ENCODE results near the gene MPRIP.

Gene MPRIP

GRCh38 chr17:17091856-17092756, 49.8 kb downstream of the MPRIP start:
- H3K27ac ChIP-seq (ENCODE audit: low read depth, low read length), result no peak overlapping the region; the same call in 1 of the 2 replicates
- H3K9ac ChIP-seq (ENCODE audit: low read length), result no peak overlapping the region
- H3K9me3 ChIP-seq (ENCODE audit: control insufficient read depth, insufficient read depth, low read depth, low read length), result no peaks in the 10 kb centered on the region
- peaks cover 15% of the 10 kb centered on the region for H3K36me3 ChIP-seq (ENCODE audit: control insufficient read depth, insufficient read depth, low read length)
- H3K4me1 ChIP-seq (ENCODE audit: control insufficient read depth, insufficient read depth, low read length), result peaks cover 47% of the 10 kb centered on the region
- H3K4me3 ChIP-seq (ENCODE audit: low read depth, low read length), result no peak overlapping the region
- H3K27me3 ChIP-seq (ENCODE audit: control insufficient read depth, insufficient read depth, low read length), result no peaks in the 10 kb centered on the region

- Histone ChIP-seq H3K4me1 (ENCODE audit: control insufficient read depth, insufficient read depth, low read length) (peaks cover 50% of the 10 kb centered on the region), H3K36me3 (ENCODE audit: control insufficient read depth, insufficient read depth, low read length) (peaks cover 4% of the 10 kb centered on the region; the same call in 1 of the 2 replicates), H3K9ac (ENCODE audit: low read length) (no peak overlapping the region), H3K27me3 (ENCODE audit: control insufficient read depth, insufficient read depth, low read length) (no peaks in the 10 kb centered on the region), H3K27ac (ENCODE audit: low read depth, low read length) (no peak overlapping the region), H3K9me3 (ENCODE audit: control insufficient read depth, insufficient read depth, low read depth, low read length) (no peaks in the 10 kb centered on the region), H3K4me3 (ENCODE audit: low read depth, low read length) (no peak overlapping the region)
These were observed 51.5 kb downstream of the MPRIP start for GRCh38 chr17:17093764-17094163.

GRCh38 chr17:17096438-17097178, 54.4 kb downstream of the MPRIP start:
- H3K4me1 ChIP-seq (ENCODE audit: control insufficient read depth, insufficient read depth, low read length), result peaks cover 50% of the 10 kb centered on the region
- no peak overlapping the region for H3K9ac ChIP-seq (ENCODE audit: low read length)
- no peaks in the 10 kb centered on the region for H3K27me3 ChIP-seq (ENCODE audit: control insufficient read depth, insufficient read depth, low read length)
- H3K36me3 ChIP-seq (ENCODE audit: control insufficient read depth, insufficient read depth, low read length), result no peaks in the 10 kb centered on the region
- H3K4me3 ChIP-seq (ENCODE audit: low read depth, low read length), result no peak overlapping the region
- H3K27ac ChIP-seq (ENCODE audit: low read depth, low read length), result no peak overlapping the region
- no peaks in the 10 kb centered on the region for H3K9me3 ChIP-seq (ENCODE audit: control insufficient read depth, insufficient read depth, low read depth, low read length)

- Histone ChIP-seq H3K9ac (ENCODE audit: low read length) (no peak overlapping the region), H3K27me3 (ENCODE audit: control insufficient read depth, insufficient read depth, low read length) (no peaks in the 10 kb centered on the region), H3K27ac (ENCODE audit: low read depth, low read length) (no peak overlapping the region), H3K9me3 (ENCODE audit: control insufficient read depth, insufficient read depth, low read depth, low read length) (no peaks in the 10 kb centered on the region), H3K4me1 (ENCODE audit: control insufficient read depth, insufficient read depth, low read length) (peaks cover 41% of the 10 kb centered on the region), H3K36me3 (ENCODE audit: control insufficient read depth, insufficient read depth, low read length) (no peaks in the 10 kb centered on the region), H3K4me3 (ENCODE audit: low read depth, low read length) (no peak overlapping the region)
These were observed 55.6 kb downstream of the MPRIP start for GRCh38 chr17:17097763-17098345.

- Histone ChIP-seq H3K4me1 (ENCODE audit: control insufficient read depth, insufficient read depth, low read length) (peaks cover 40% of the 10 kb centered on the region), H3K36me3 (ENCODE audit: control insufficient read depth, insufficient read depth, low read length) (no peaks in the 10 kb centered on the region), H3K27me3 (ENCODE audit: control insufficient read depth, insufficient read depth, low read length) (no peaks in the 10 kb centered on the region), H3K27ac (ENCODE audit: low read depth, low read length) (no peak overlapping the region), H3K4me3 (ENCODE audit: low read depth, low read length) (no peak overlapping the region), H3K9me3 (ENCODE audit: control insufficient read depth, insufficient read depth, low read depth, low read length) (no peaks in the 10 kb centered on the region), H3K9ac (ENCODE audit: low read length) (no peak overlapping the region)
These were observed 56.4 kb downstream of the MPRIP start for GRCh38 chr17:17098551-17099179.

GRCh38 chr17:17102176-17102575, 59.9 kb downstream of the MPRIP start:
- no peak overlapping the region for H3K9ac ChIP-seq (ENCODE audit: low read length)
- H3K9me3 ChIP-seq (ENCODE audit: control insufficient read depth, insufficient read depth, low read depth, low read length), result no peaks in the 10 kb centered on the region
- H3K36me3 ChIP-seq (ENCODE audit: control insufficient read depth, insufficient read depth, low read length), result peaks cover 4% of the 10 kb centered on the region; the same call in 1 of the 2 replicates
- H3K27me3 ChIP-seq (ENCODE audit: control insufficient read depth, insufficient read depth, low read length), result no peaks in the 10 kb centered on the region
- H3K27ac ChIP-seq (ENCODE audit: low read depth, low read length), result no peak overlapping the region
- H3K4me1 ChIP-seq (ENCODE audit: control insufficient read depth, insufficient read depth, low read length), result 0 out of 2 replicates have a peak, but pooled peaks cover 7% of the 10 kb centered on the region
- no peak overlapping the region for H3K4me3 ChIP-seq (ENCODE audit: low read depth, low read length)

- Histone ChIP-seq H3K27ac (ENCODE audit: low read depth, low read length) (no peak overlapping the region), H3K9me3 (ENCODE audit: control insufficient read depth, insufficient read depth, low read depth, low read length) (no peaks in the 10 kb centered on the region), H3K4me3 (ENCODE audit: low read depth, low read length) (no peak overlapping the region), H3K4me1 (ENCODE audit: control insufficient read depth, insufficient read depth, low read length) (peaks cover 7% of the 10 kb centered on the region; the same call in 1 of the 2 replicates), H3K9ac (ENCODE audit: low read length) (no peak overlapping the region), H3K36me3 (ENCODE audit: control insufficient read depth, insufficient read depth, low read length) (peaks cover 4% of the 10 kb centered on the region; the same call in 1 of the 2 replicates), H3K27me3 (ENCODE audit: control insufficient read depth, insufficient read depth, low read length) (no peaks in the 10 kb centered on the region)
These were observed 60.9 kb downstream of the MPRIP start for GRCh38 chr17:17103160-17103559.

- no peak overlapping the region for H3K4me3 ChIP-seq (ENCODE audit: low read depth, low read length)
- H3K36me3 ChIP-seq (ENCODE audit: control insufficient read depth, insufficient read depth, low read length), result peaks cover 4% of the 10 kb centered on the region; the same call in 1 of the 2 replicates
- no peak overlapping the region for H3K27ac ChIP-seq (ENCODE audit: low read depth, low read length)
- peaks cover 4% of the 10 kb centered on the region; the same call in 1 of the 2 replicates for H3K4me1 ChIP-seq (ENCODE audit: control insufficient read depth, insufficient read depth, low read length)
- no peaks in the 10 kb centered on the region for H3K27me3 ChIP-seq (ENCODE audit: control insufficient read depth, insufficient read depth, low read length)
- no peak overlapping the region for H3K9ac ChIP-seq (ENCODE audit: low read length)
- H3K9me3 ChIP-seq (ENCODE audit: control insufficient read depth, insufficient read depth, low read depth, low read length), result no peaks in the 10 kb centered on the region
These were observed 61.8 kb downstream of the MPRIP start for GRCh38 chr17:17104036-17104435.

- Histone ChIP-seq H3K9me3 (ENCODE audit: control insufficient read depth, insufficient read depth, low read depth, low read length) (no peaks in the 10 kb centered on the region), H3K4me3 (ENCODE audit: low read depth, low read length) (no peak overlapping the region), H3K36me3 (ENCODE audit: control insufficient read depth, insufficient read depth, low read length) (peaks cover 4% of the 10 kb centered on the region; the same call in 1 of the 2 replicates), H3K9ac (ENCODE audit: low read length) (no peak overlapping the region), H3K27me3 (ENCODE audit: control insufficient read depth, insufficient read depth, low read length) (no peaks in the 10 kb centered on the region), H3K27ac (ENCODE audit: low read depth, low read length) (no peak overlapping the region), H3K4me1 (ENCODE audit: control insufficient read depth, insufficient read depth, low read length) (peaks cover 4% of the 10 kb centered on the region; the same call in 1 of the 2 replicates)
These were observed 62.2 kb downstream of the MPRIP start for GRCh38 chr17:17104494-17104893.

GRCh38 chr17:17105976-17106375, 63.7 kb downstream of the MPRIP start:
- H3K9ac ChIP-seq (ENCODE audit: low read length), result no peak overlapping the region

More at GRCh38 chr17:17105976-17106375, 63.7 kb downstream of the MPRIP start:
- H3K4me1 ChIP-seq (ENCODE audit: control insufficient read depth, insufficient read depth, low read length), result peaks cover 4% of the 10 kb centered on the region; the same call in 1 of the 2 replicates
- H3K4me3 ChIP-seq (ENCODE audit: low read depth, low read length), result no peak overlapping the region
- no peak overlapping the region for H3K27ac ChIP-seq (ENCODE audit: low read depth, low read length)
- H3K9me3 ChIP-seq (ENCODE audit: control insufficient read depth, insufficient read depth, low read depth, low read length), result no peaks in the 10 kb centered on the region
- H3K36me3 ChIP-seq (ENCODE audit: control insufficient read depth, insufficient read depth, low read length), result peaks cover 4% of the 10 kb centered on the region; the same call in 1 of the 2 replicates
- H3K27me3 ChIP-seq (ENCODE audit: control insufficient read depth, insufficient read depth, low read length), result no peaks in the 10 kb centered on the region

Measured in HUES6 (cell line).